ENCODE data around the gene ARF4. TPM values are rescaled to one million over a fixed set of nuclear protein-coding genes. Genes with fewer than 3 reads are reported as not detected.

The ARF4 gene
- total RNA-seq = 10 to 100 TPM; 45.8 to 50.4 TPM

GRCh38 chr3:57597127-57597923, at the start of gene ARF4:
TSS of gene ARF4 (minus strand) at chr3:57597344. CDS start at chr3:57597140, 204 bp downstream.

DNA sequence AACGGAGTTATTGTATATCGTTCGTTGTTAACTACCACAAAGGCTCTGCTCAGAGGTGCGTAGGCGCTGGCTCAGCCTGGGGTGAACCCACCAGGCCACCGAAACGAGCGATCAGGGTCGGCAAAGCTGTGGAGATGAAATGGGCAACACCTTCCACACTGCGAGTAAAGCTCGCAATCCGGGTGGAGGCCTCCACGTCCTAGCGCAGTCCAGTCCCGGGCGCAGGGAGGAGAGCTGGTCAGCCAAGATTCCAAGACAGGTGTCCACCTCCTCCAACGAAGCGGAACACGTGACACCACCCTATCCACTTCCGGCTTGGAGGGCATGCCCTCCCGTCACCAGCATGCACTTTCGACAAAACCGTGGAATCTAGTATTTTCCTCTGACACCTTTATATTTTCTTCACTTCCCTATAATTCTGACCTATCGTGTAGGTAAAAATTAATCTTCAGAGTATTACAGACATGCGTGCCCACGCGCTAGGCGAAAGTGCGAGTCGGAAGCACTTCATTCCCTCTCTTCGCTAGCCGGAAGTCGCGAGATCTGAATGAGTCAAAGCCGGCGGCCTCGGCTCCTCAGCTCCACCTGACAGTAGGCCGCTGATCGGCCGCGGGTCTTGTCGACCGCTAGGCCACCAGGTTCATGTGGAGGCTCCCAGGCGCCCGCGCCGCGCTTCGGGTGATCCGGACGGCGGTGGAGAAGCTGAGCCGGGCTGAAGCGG, 41.2 kb downstream of the ARF4 start, which contains the start of gene PDE12:
PDE12 (plus strand) TSS at position 537 of the 721 bp plus-strand sequence; CDS start at position 643, 106 bp downstream.

DNA sequence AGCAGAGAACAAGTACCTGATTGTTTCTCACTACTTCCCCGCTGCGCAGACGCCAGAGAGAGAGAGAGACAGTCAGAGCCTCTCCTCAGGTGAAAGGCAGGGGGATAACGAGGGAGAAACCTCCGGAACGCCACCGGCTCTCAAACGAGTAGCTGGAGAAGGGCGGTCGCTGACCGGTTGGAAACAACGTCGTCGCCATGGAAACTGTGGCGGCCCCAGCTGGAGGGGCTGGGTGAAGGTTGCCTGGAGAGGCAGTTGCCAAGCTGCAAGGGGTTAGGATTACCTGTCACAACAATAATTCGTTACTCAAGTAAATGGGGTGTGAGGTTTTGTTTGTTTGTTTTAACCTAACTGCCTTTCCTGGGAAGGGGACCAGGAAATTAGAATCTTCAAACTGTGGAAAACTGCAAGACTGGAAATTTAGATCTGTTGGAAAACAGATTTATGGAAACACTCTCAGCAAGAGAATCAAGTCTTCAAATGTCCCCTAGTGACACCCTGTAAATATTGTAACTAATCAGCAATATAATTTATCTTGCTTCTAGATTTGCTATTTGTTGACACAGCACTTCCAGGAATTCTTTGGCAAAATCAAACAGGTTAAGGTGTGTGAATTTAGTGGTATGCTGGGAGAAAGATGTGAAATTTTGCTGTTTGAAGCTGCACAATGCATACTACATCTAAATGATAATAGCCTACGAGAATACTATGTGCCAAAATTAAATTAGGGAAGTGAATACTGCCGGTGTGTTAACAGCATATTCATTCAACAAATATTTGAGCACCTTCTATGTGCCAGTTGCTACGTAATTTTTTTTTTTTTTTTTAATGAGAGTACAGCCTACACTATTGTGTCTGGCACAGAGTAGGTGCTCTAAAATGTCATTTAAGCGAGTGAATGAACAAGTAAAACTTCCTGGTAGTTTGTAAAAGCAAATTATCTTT, 52.7 kb downstream of the ARF4 start, which contains the start of gene DNAH12:
DNAH12 (minus strand) TSS at position 164 of the 945 bp plus-strand sequence. CDS start 1,474 bp downstream, outside the sequence.

Other genes starting within 250 kb of the ARF4 start
- under 1 TPM; 0.05 to 0.08 TPM for gene DNAH12, start 53.0 kb downstream of the ARF4 start, total RNA-seq
- 10 to 100 TPM; 22.4 to 24.6 TPM for gene PDE12, start 41.1 kb downstream of the ARF4 start, total RNA-seq
- gene DENND6A, start 95.7 kb upstream of the ARF4 start, total RNA-seq = 10 to 100 TPM; 31.2 to 32.6 TPM
- gene SLMAP, start 159.0 kb upstream of the ARF4 start, total RNA-seq = 10 to 100 TPM; 49.8 to 51.6 TPM